Measurements from ENCODE around the gene ATG3.

The ATG3 gene

DNA sequence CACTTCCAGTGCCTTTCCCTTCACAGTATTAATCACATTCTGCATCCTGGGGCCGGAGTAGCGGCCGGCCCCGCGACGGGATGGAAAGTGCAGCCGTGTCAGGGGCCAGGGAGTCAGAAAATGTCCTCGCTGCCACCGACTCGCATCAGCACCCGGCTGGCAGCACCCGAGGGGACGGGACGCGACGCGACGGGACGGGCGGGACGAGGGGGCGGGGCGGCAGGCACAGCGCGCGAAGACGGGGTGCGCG, 353 bp downstream of the ATG3 start:
- TF ChIP-seq, protein P1, sequence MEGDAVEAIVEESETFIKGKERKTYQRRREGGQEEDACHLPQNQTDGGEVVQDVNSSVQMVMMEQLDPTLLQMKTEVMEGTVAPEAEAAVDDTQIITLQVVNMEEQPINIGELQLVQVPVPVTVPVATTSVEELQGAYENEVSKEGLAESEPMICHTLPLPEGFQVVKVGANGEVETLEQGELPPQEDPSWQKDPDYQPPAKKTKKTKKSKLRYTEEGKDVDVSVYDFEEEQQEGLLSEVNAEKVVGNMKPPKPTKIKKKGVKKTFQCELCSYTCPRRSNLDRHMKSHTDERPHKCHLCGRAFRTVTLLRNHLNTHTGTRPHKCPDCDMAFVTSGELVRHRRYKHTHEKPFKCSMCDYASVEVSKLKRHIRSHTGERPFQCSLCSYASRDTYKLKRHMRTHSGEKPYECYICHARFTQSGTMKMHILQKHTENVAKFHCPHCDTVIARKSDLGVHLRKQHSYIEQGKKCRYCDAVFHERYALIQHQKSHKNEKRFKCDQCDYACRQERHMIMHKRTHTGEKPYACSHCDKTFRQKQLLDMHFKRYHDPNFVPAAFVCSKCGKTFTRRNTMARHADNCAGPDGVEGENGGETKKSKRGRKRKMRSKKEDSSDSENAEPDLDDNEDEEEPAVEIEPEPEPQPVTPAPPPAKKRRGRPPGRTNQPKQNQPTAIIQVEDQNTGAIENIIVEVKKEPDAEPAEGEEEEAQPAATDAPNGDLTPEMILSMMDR (IDR thresholded peaks at IDR 0.05; ENCODE audit: low read depth, low read length, missing control alignments), result no peak
- in situ Hi-C loops (cut with HindIII; ENCODE audit: low pct_ligation_motif_present, low sequenced_read_pairs), result no loop called here
- Histone ChIP-seq H3K4me3 (ENCODE audit: low read depth, low read length) (peak overlapping the region; percentile 80), H3K36me3 (replicated peaks) (no peaks in the 10 kb centered on the region), H3K27ac (peak overlapping the region; percentile 94), H3K27me3 (replicated peaks) (no peaks in the 10 kb centered on the region)
- no peak for DNase-seq

DNA sequence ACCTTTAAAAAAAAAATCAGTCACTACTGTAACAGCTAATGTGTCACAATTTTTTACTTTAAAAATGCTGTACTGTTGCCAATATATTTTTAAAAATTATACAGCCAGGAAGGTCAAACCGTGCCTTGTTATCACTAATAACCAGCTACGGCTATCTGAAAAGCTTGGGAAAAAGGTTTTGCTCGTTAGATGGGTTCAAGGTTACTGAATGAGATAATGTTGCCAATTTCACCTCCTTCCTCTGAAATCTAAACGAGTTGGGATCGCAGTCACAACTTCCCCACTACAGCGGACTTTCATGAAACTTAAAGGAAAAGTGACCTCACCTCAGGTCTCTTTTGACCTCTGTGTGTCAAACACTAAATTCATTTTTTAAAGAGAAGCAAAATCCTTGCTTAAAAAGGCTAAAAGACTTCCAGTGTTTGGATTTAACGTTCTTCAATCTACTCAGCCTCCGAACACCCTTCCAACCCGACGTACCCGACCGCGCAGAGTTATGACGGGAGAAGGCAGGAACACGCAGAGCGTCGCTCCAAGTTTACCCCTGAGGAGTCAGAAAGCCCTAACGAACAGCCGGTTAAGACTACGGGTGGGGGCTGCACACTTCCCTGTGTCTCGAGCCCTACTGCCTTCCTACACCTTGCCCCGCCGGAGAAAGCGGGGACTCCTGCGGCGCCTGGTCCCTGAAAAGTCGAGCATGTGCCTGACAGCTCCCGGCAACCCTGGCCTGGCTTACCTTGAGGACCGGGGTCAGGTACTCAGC, 860 bp downstream of the ATG3 start:
- H3K36me3 ChIP-seq (replicated peaks), result no peaks in the 10 kb centered on the region
- TF ChIP-seq, protein P1 (IDR thresholded peaks at IDR 0.05; ENCODE audit: low read depth, low read length, missing control alignments), result no peak
- H3K4me3 ChIP-seq (ENCODE audit: low read depth, low read length), result peak overlapping the region; percentile 80
- H3K27ac ChIP-seq, result peak overlapping the region; percentile 94
- in situ Hi-C loops (cut with HindIII; ENCODE audit: low pct_ligation_motif_present, low sequenced_read_pairs), result no loop called here
- H3K27me3 ChIP-seq (replicated peaks), result no peaks in the 10 kb centered on the region
- DNase-seq, result peak; percentile 80

DNA sequence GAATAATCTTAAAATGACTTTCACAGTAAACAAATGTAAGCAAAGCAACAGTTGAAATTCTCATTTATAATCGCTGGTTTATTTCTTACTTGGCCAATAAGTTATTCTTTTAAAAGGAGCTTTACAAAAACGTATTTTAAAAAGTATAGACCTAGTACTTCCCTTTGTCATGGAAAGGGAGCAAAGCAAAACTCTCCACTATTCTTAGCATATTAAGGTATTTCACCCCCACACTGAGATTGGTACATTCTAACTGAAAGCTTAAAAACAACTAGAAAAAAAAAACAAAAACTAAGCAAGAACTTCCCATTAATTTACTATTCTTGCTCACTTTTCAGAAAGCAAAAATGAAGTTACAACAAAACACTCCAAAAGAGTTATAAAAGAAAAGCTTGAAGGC, 1.5 kb downstream of the ATG3 start:
- no peak for DNase-seq
- in situ Hi-C loops (cut with HindIII; ENCODE audit: low pct_ligation_motif_present, low sequenced_read_pairs), result no loop called here
- Histone ChIP-seq H3K27me3 (replicated peaks) (no peaks in the 10 kb centered on the region), H3K36me3 (replicated peaks) (no peaks in the 10 kb centered on the region), H3K4me3 (ENCODE audit: low read depth, low read length) (peak overlapping the region; percentile 80), H3K27ac (no peak overlapping the region)
- TF ChIP-seq, protein P1 (IDR thresholded peaks at IDR 0.05; ENCODE audit: low read depth, low read length, missing control alignments), result no peak

DNA sequence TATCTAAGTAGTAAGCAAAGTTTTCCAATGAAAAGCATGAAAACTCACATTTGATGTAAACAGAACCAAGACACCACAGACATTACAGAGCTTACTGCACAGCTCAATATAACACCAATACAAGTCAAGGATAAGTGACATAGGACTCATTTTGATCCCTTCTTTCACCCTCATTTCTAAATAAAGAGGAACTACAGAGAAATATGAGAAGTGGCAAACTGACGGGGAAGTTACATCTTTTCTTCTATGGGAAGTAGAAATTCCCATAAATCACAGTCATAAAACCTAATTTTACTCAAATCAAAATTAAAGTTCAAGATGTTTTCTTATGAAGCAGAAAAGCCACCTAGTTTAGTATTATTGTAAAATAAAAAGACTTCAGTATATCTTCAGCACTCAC, 3.8 kb downstream of the ATG3 start:
- Histone ChIP-seq H3K27ac (no peak overlapping the region), H3K4me3 (ENCODE audit: low read depth, low read length) (no peak overlapping the region), H3K27me3 (replicated peaks) (no peaks in the 10 kb centered on the region), H3K36me3 (replicated peaks) (no peaks in the 10 kb centered on the region)
- TF ChIP-seq, protein P1 (IDR thresholded peaks at IDR 0.05; ENCODE audit: low read depth, low read length, missing control alignments), result no peak
- no peak for DNase-seq
- in situ Hi-C loops (cut with HindIII; ENCODE audit: low pct_ligation_motif_present, low sequenced_read_pairs), result no loop called here

DNA sequence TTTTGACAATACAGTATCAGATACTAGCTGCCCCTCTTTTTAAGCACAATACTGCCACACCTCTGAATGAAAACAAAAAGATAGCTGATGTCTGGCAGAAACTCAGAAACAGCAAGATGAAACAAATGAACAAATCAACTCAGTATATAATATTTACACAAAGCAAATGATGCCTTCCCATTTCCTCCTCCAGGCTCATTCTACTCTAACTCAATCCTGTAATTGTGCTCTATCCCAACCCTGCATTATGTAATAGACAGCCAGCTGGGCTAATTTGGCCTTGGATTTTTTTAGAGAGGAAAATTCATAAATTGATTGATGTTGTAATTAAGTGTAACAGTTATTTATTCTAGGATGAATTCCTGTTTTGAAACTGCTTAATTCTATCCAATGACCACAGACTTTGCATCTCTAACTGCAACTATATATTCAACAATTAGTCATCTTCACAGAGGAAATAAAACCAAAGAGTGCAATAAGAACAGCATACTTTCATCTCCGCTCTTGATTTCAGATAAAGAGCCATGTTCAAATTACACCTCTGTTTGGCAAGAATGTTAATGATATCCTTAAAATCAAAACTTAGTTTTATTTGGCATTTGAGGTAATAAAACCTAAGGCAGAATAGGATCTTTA, 6.1 kb downstream of the ATG3 start:
- Histone ChIP-seq H3K27ac (no peak overlapping the region), H3K27me3 (replicated peaks) (no peaks in the 10 kb centered on the region), H3K36me3 (replicated peaks) (no peaks in the 10 kb centered on the region), H3K4me3 (ENCODE audit: low read depth, low read length) (no peak overlapping the region)
- in situ Hi-C loops (cut with HindIII; ENCODE audit: low pct_ligation_motif_present, low sequenced_read_pairs), result no loop called here
- TF ChIP-seq, protein P1 (IDR thresholded peaks at IDR 0.05; ENCODE audit: low read depth, low read length, missing control alignments), result no peak
- DNase-seq, result no peak

DNA sequence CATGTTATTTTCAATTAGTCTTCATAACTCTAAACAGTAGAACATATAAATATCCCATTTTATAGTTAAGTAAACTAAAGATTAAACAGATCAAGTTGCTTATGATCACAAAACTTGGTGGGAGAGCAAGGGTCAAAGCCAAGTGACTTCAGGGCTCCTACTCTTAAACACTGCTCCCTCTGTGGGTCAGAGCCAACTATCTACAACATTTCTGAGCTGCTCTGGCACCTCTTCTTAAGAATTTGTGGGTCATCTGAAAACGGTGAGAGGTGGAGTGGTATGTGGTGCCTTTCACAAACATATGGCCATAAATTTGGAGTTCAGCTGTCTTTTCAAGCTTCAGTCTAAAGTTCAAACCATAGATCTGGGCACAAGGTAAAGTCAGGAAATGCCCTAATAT, 10.9 kb downstream of the ATG3 start:
- in situ Hi-C loops (cut with HindIII; ENCODE audit: low pct_ligation_motif_present, low sequenced_read_pairs), result no loop called here
- TF ChIP-seq, protein P1 (IDR thresholded peaks at IDR 0.05; ENCODE audit: low read depth, low read length, missing control alignments), result no peak
- no peak overlapping the region for H3K27ac ChIP-seq
- H3K27me3 ChIP-seq (replicated peaks), result no peaks in the 10 kb centered on the region
- H3K4me3 ChIP-seq (ENCODE audit: low read depth, low read length), result no peak overlapping the region
- DNase-seq, result no peak
- peaks cover 5% of the 10 kb centered on the region for H3K36me3 ChIP-seq (replicated peaks)
